ENCODE measurements around the gene LDB2. TPM values are rescaled to one million over a fixed set of nuclear protein-coding genes. Genes with fewer than 3 reads are reported as not detected.
A peak's percentile ranks its signal among the peaks of the same experiment; 100 is the strongest.

The LDB2 gene
- total RNA-seq, 4 donors from 2014 or later = 16.2 to 31.7 (median 22.4) TPM

- TF ChIP-seq CTCF (IDR thresholded peaks at IDR 0.05) (peak in 1 of 3 experiments; percentile 20), POLR2AphosphoS5 (IDR thresholded peaks at IDR 0.05) (no peak), POLR2A (IDR thresholded peaks at IDR 0.05; ENCODE audit: low read depth) (no peak)
- no peak for DNase-seq (ENCODE audit: extremely low spot score)
- WGBS = 83% methylated on average over 7 of the region's 7 CpGs
- intact Hi-C loops (cut with DNase I) = no loop called here
- peaks cover 0 to 10% (median 8%) of the 10 kb centered on the region in 4 donors for H3K9me3 ChIP-seq
- no peaks in the 10 kb centered on the region for H3K4me1 ChIP-seq
- no peak overlapping the region for H3K4me3 ChIP-seq
- H3K36me3 ChIP-seq = peaks cover 0 to 50% (median 8%) of the 10 kb centered on the region in 4 donors
- no peaks in the 10 kb centered on the region for H3K27me3 ChIP-seq
- H3K27ac ChIP-seq (replicated peaks in 1 of 4) = no peak overlapping the region
Measured at GRCh38 chr4:16505726-16506125, 392.7 kb downstream of the LDB2 start.

GRCh38 chr4:16505267-16505666, 393.2 kb downstream of the LDB2 start:
- DNase-seq (ENCODE audit: extremely low spot score) = no peak

GRCh38 chr4:16503421-16504100, 394.9 kb downstream of the LDB2 start:
- H3K9me3 ChIP-seq = peaks cover 0 to 9% (median 3%) of the 10 kb centered on the region in 4 donors
- no peak for DNase-seq (ENCODE audit: extremely low spot score)
- H3K36me3 ChIP-seq = peaks cover 0 to 37% (median 8%) of the 10 kb centered on the region in 4 donors
- no peak overlapping the region for H3K4me3 ChIP-seq
- no peaks in the 10 kb centered on the region for H3K4me1 ChIP-seq
- WGBS = 94% methylated on average over 4 of the region's 4 CpGs
- H3K27me3 ChIP-seq = no peaks in the 10 kb centered on the region
- TF ChIP-seq CTCF (IDR thresholded peaks at IDR 0.05) (no peak), EP300 (IDR thresholded peaks at IDR 0.05) (no peak), POLR2A (IDR thresholded peaks at IDR 0.05; ENCODE audit: low read depth) (no peak), POLR2AphosphoS5 (IDR thresholded peaks at IDR 0.05) (no peak)
- no peak overlapping the region for H3K27ac ChIP-seq (replicated peaks in 1 of 4)
- intact Hi-C loops (cut with DNase I) = no loop called here

More at GRCh38 chr4:16505267-16505666, 393.2 kb downstream of the LDB2 start:
- WGBS = 90% methylated on average over 2 of the region's 2 CpGs
- H3K27ac ChIP-seq (replicated peaks in 1 of 4) = no peak overlapping the region
- H3K36me3 ChIP-seq = peaks cover 0 to 51% (median 8%) of the 10 kb centered on the region in 4 donors
- H3K4me1 ChIP-seq = no peaks in the 10 kb centered on the region
- H3K4me3 ChIP-seq = no peak overlapping the region
- intact Hi-C loops (cut with DNase I) = no loop called here
- no peaks in the 10 kb centered on the region for H3K27me3 ChIP-seq
- TF ChIP-seq EP300 (IDR thresholded peaks at IDR 0.05) = no peak
- TF ChIP-seq CTCF (IDR thresholded peaks at IDR 0.05) = no peak
- no peak for TF ChIP-seq POLR2A (IDR thresholded peaks at IDR 0.05; ENCODE audit: low read depth)
- no peak for TF ChIP-seq POLR2AphosphoS5 (IDR thresholded peaks at IDR 0.05)
- peaks cover 0 to 13% (median 9%) of the 10 kb centered on the region in 4 donors for H3K9me3 ChIP-seq

GRCh38 chr4:16498978-16499377, 399.5 kb downstream of the LDB2 start:
- H3K4me3 ChIP-seq = no peak overlapping the region
- no peak for TF ChIP-seq POLR2A (IDR thresholded peaks at IDR 0.05; ENCODE audit: low read depth)
- no peak for TF ChIP-seq EP300 (IDR thresholded peaks at IDR 0.05)
- no peak for TF ChIP-seq CTCF (IDR thresholded peaks at IDR 0.05)
- no peak for TF ChIP-seq POLR2AphosphoS5 (IDR thresholded peaks at IDR 0.05)
- intact Hi-C loops (cut with DNase I) = no loop called here
- H3K36me3 ChIP-seq = peaks cover 0 to 20% (median 2%) of the 10 kb centered on the region in 4 donors
- H3K27ac ChIP-seq (replicated peaks in 1 of 4) = no peak overlapping the region
- H3K9me3 ChIP-seq = peaks cover 0 to 9% (median 3%) of the 10 kb centered on the region in 4 donors
- no peaks in the 10 kb centered on the region for H3K4me1 ChIP-seq
- H3K27me3 ChIP-seq = no peaks in the 10 kb centered on the region
- no peak for DNase-seq (ENCODE audit: extremely low spot score)
